Heart right ventricle (tissue), 16 donors: Measurements from ENCODE around the gene METTL9. TPM values are rescaled to one million over a fixed set of nuclear protein-coding genes. Genes with fewer than 3 reads are reported as not detected.
"Not testable (repeated sequence)": the region's sequence is repeated elsewhere in the genome, so short reads cannot be mapped to it uniquely, and the experiment has no call there.

Experiments used
- ATAC-seq, 8 donors: fragments of 200-7000 bp; cut with Tn5 transposase; one replicate each; pipeline ENCODE4 v1.9.1; 2020; ENCODE audit warnings: mild to moderate bottlenecking in 8 of 8, moderate library complexity in 8 of 8, moderate number of reproducible peaks in 1 of 8
- DNase-seq, 2 donors: peaks; one replicate each; pipeline ENCODE4 v3.0.0-alpha.2; 2020
- H3K27ac ChIP-seq, 10 donors: fragments of 200-600 bp; sonication (generic) in 2 of 10; one replicate each; pipeline versions ENCODE4 v1.5.0 to v1.8.0; 2020 to 2022; ENCODE audit warnings: mild to moderate bottlenecking in 3 of 10
- H3K27me3 ChIP-seq, 7 donors: fragments of 200-600 bp; one replicate each; pipeline ENCODE4 v1.8.0; 2021 to 2022; ENCODE audit warnings: mild to moderate bottlenecking in 2 of 7
- H3K36me3 ChIP-seq, 9 donors: fragments of 200-600 bp; sonication (generic) in 1 of 9; one replicate each; pipeline versions ENCODE4 v1.5.0 to v1.8.0; 2020 to 2022; ENCODE audit warnings: mild to moderate bottlenecking in 2 of 9
- H3K4me1 ChIP-seq, 9 donors: fragments of 200-600 bp; sonication (generic) in 1 of 9; one replicate each; pipeline versions ENCODE4 v1.5.0 to v1.8.0; 2020 to 2022; ENCODE audit warnings: mild to moderate bottlenecking in 4 of 9
- H3K4me3 ChIP-seq, 10 donors: fragments of 200-600 bp; sonication (generic) in 2 of 10; one replicate each; pipeline versions ENCODE4 v1.5.0 to v1.8.0; 2020 to 2022; ENCODE audit warnings: mild to moderate bottlenecking in 7 of 10, moderate library complexity in 2 of 10
- H3K9me3 ChIP-seq, 11 donors: fragments of 200-600 bp in 10 of 11; sonication (generic) in 2 of 11; one replicate each; pipeline versions ENCODE4 v1.5.0 to v1.8.0; 2013 to 2022; ENCODE audit warnings: mild to moderate bottlenecking in 2 of 11, control low read depth in 1 of 11, moderate library complexity in 1 of 11
- CTCF ChIP-seq, 9 donors: fragments of 200-600 bp; sonication (generic) in 2 of 9; IDR thresholded peaks; one replicate each; pipeline versions ENCODE4 v1.5.0 to v1.8.0; 2021 to 2022; ENCODE audit warnings: antibody characterized with exemption in 9 of 9, mild to moderate bottlenecking in 5 of 9, moderate library complexity in 1 of 9
- WGBS, 2 donors: extraction: QIAGEN DNeasy Blood & Tissue Kit; methylation state at CpG; one replicate each; pipeline ENCODE4 v1.1.7; 2013; ENCODE audit warnings: inconsistent platforms in 1 of 2; 5-methylcytosine and 5-hydroxymethylcytosine counted together
- intact Hi-C, 10 donors: fragments of 100-400 bp; cut with DNase I; formaldehyde crosslinking; loops; one replicate each; pipeline versions ENCODE4 v1.11.1 to v1.14.2; 2022
- polyA plus RNA-seq, 2 donors: library from polyadenylated mRNA; stranded (reverse); fragments of 200-250 nt; gene quantifications; one replicate each; pipeline ENCODE4 v1.2.3, GENCODE V29; 2013
- total RNA-seq, 10 donors: library from RNA; stranded (reverse); fragmentation: NEBNext Ultra II Directional in 3 of 10; extraction: Animal tissue kit (Norgen Biotek cat#: 25700) in 3 of 10; gene quantifications; one replicate each; pipeline versions ENCODE4 v1.2.1 to v1.2.4, GENCODE V29; 2021 to 2023
- donor health status: Arrhythmogenic right ventricular cardiomyopathy.
- donor health status: ischemic (EF 13 %, LVEDD 7.1; RV severe dilation, severe dysfunction).
- donor health status: healthy with polysubstance abuse.
- donor health status: DM: no; HTN: yes; CAD: no.
- donor health status: DM: no; HTN: no; CAD: no.
- donor health status: ischemic (EF 25% LVEDD 6.9; RV normal size, moderate dysfunction).
- donor health status: ischemic (EF 25% LVEDD 5.7; RV mildly dilated, moderate dysfunction).
- donor health status: healthy.
- donor health status: DM: yes; HTN: yes; CAD: no.
- donor health status: Ischemic cardiomyopathy.
- donor health status: ischemic (EF 35%, LVEDD 5.7; RV mildly dilated, moderate dysfunction).
- donor health status: nonischemic (EF 11% LVEDD 7.7; RV severe dilation, severe dysfunction).
- donor health status: DM: yes; HTN: yes; CAD: no.
- donor health status: PGD.
- donor health status: ischemic (EF 29% LVEDD 5.4; RV normal size, mild dysfunction).
- donor health status: nonischemic (EF 23%, LVEDD 6.1; RV moderate dilation, normal function).

METTL9 gene
- total and polyA plus RNA-seq, 12 donors = 11.9 to 66.0 (median 51.4) TPM

GRCh38 chr16:21554795-21555585, 44.4 kb upstream of the METTL9 start:
- peak overlapping the region in 4 of 10 donors; percentile 2 to 34 (median 13) for H3K4me3 ChIP-seq
- H3K4me1 ChIP-seq = peaks cover 4 to 31% (median 16%) of the 10 kb centered on the region in 9 donors
- no peaks in the 10 kb centered on the region for H3K9me3 ChIP-seq
- peak overlapping the region in 1 of 10 donors; percentile 48 for H3K27ac ChIP-seq
- H3K36me3 ChIP-seq = no peaks in the 10 kb centered on the region
- peak; percentile 49 to 82 (median 71) for ATAC-seq
- peaks cover 0 to 17% (median 9%) of the 10 kb centered on the region in 7 donors for H3K27me3 ChIP-seq
- intact Hi-C loops = loop anchor here in 5 of 10 donors (5.0 to 10.0 kb wide), 5 partner anchors 50 to 1390 kb away; partner anchors contain the start of gene LDAF1 (in 1 of the 5)
- peak; percentile 87 to 91 for DNase-seq
- peak in 8 of 9 donors; percentile 98 to 100 (median 100) for TF ChIP-seq CTCF (IDR thresholded peaks at IDR 0.05)
- 35% methylated on average over 41 of the region's 41 CpGs for WGBS, 2 donors

GRCh38 chr16:21555621-21556020, 43.8 kb upstream of the METTL9 start:
- H3K4me3 ChIP-seq, H3K9me3 ChIP-seq, H3K36me3 ChIP-seq, DNase-seq: not testable (repeated sequence)
- Histone ChIP-seq H3K4me1 (peaks cover 4 to 31% (median 16%) of the 10 kb centered on the region in 9 donors), H3K27me3 (peaks cover 0 to 17% (median 9%) of the 10 kb centered on the region in 7 donors), H3K27ac (peak overlapping the region in 2 of 10 donors; percentile 78 to 84)
- peak in 1 of 8 donors; percentile 9 for ATAC-seq
- intact Hi-C loops = loop anchor here in 5 of 10 donors (2.0 to 10.0 kb wide), 6 partner anchors 51 to 1389 kb away; partner anchors contain the start of gene LDAF1 (in 1 of the 5)
- WGBS, 2 donors = 87 to 90% methylated on average over 15 of the region's 15 CpGs

- 87 to 89% methylated on average over 4 of the region's 4 CpGs for WGBS, 2 donors
- intact Hi-C loops = loop anchor here in 5 of 10 donors (2.0 to 10.0 kb wide), 6 partner anchors 51 to 1389 kb away; partner anchors contain the start of gene LDAF1 (in 1 of the 5)
- Histone ChIP-seq H3K27ac (peak overlapping the region in 9 of 10 donors; percentile 23 to 84 (median 47)), H3K4me1 (peaks cover 4 to 31% (median 16%) of the 10 kb centered on the region in 9 donors), H3K27me3 (peaks cover 0 to 17% (median 9%) of the 10 kb centered on the region in 7 donors), H3K4me3 (peak overlapping the region in 4 of 10 donors; percentile 21 to 25 (median 22))
- peak in 1 of 8 donors; percentile 2 for ATAC-seq
- H3K9me3 ChIP-seq, DNase-seq, H3K36me3 ChIP-seq: not testable (repeated sequence)
Observed at GRCh38 chr16:21556026-21556595, 43.3 kb upstream of the METTL9 start.

GRCh38 chr16:21556651-21557241, 42.6 kb upstream of the METTL9 start:
- WGBS, 2 donors = 38 to 49% methylated on average over 24 to 25 of the region's 25 CpGs
- peaks cover 4 to 31% (median 16%) of the 10 kb centered on the region in 9 donors for H3K4me1 ChIP-seq
- peak; percentile 70 to 84 for DNase-seq
- peak overlapping the region; percentile 4 to 84 (median 67) for H3K27ac ChIP-seq
- ATAC-seq = peak; percentile 84 to 95 (median 94)
- peak overlapping the region in 4 of 10 donors; percentile 21 to 25 (median 22) for H3K4me3 ChIP-seq
- intact Hi-C loops = loop anchor here in 5 of 10 donors (2.0 to 10.0 kb wide), 6 partner anchors 52 to 1388 kb away; partner anchors contain the start of gene LDAF1 (in 1 of the 5)
- not testable (repeated sequence) for H3K36me3 ChIP-seq, H3K9me3 ChIP-seq
- H3K27me3 ChIP-seq = peaks cover 0 to 17% (median 9%) of the 10 kb centered on the region in 7 donors

GRCh38 chr16:21560462-21560861, 38.9 kb upstream of the METTL9 start:
- Histone ChIP-seq H3K4me3 (no peak overlapping the region), H3K27ac (no peak overlapping the region), H3K36me3 (no peaks in the 10 kb centered on the region), H3K4me1 (peaks cover 4 to 19% (median 7%) of the 10 kb centered on the region in 9 donors), H3K27me3 (peaks cover 0 to 6% (median 0%) of the 10 kb centered on the region in 7 donors), H3K9me3 (no peaks in the 10 kb centered on the region)
- no peak for ATAC-seq
- intact Hi-C loops = loop anchor here in 3 of 10 donors (10.0 kb wide), 4 partner anchors 56 to 406 kb away; partner anchors contain the start of genes DNAH3 (in 1 of the 3) and LDAF1 (in 1 of the 3)
- WGBS, 2 donors = 85 to 86% methylated on average over 2 of the region's 2 CpGs
- TF ChIP-seq CTCF (IDR thresholded peaks at IDR 0.05) = no peak
- DNase-seq = no peak
